ENCODE results near the gene FRS2. TPM values are rescaled to one million over a fixed set of nuclear protein-coding genes. Genes with fewer than 3 reads are reported as not detected.

FRS2 gene
- total RNA-seq, 1 donor from 2014 or later: 31.4 TPM

GRCh38 chr12:69456239-69456638 lies 13.9 kb upstream of the FRS2 start:
- Mint-ChIP-seq H3K4me1 (peaks cover 17% of the 10 kb centered on the region), H3K36me3 (ENCODE audit: low read depth) (no peaks in the 10 kb centered on the region)

GRCh38 chr12:69457433-69457832 lies 12.8 kb upstream of the FRS2 start:
- DNase-seq (ENCODE audit: low read depth, low spot score): no peak
- Mint-ChIP-seq H3K4me1 (peaks cover 17% of the 10 kb centered on the region), H3K27me3 (ENCODE audit: low read depth) (no peaks in the 10 kb centered on the region), H3K4me3 (no peak overlapping the region), H3K27ac (ENCODE audit: unreplicated experiment) (no peak overlapping the region), H3K36me3 (ENCODE audit: low read depth) (no peaks in the 10 kb centered on the region), H3K9me3 (no peaks in the 10 kb centered on the region)
- TF ChIP-seq CTCF (conservative IDR thresholded peaks at IDR 0.05): no peak

More at GRCh38 chr12:69456239-69456638, 13.9 kb upstream of the FRS2 start:
- Mint-ChIP-seq H3K9me3 (no peaks in the 10 kb centered on the region), H3K27ac (ENCODE audit: unreplicated experiment) (no peak overlapping the region), H3K27me3 (ENCODE audit: low read depth) (no peaks in the 10 kb centered on the region), H3K4me3 (no peak overlapping the region)
- no peak for TF ChIP-seq CTCF (conservative IDR thresholded peaks at IDR 0.05)
- no peak for DNase-seq (ENCODE audit: low read depth, low spot score)

GRCh38 chr12:69459477-69459876 lies 10.7 kb upstream of the FRS2 start:
- Mint-ChIP-seq H3K27ac (ENCODE audit: unreplicated experiment) (peak overlapping the region; percentile 85), H3K27me3 (ENCODE audit: low read depth) (no peaks in the 10 kb centered on the region), H3K9me3 (no peaks in the 10 kb centered on the region), H3K4me1 (peaks cover 17% of the 10 kb centered on the region), H3K36me3 (ENCODE audit: low read depth) (no peaks in the 10 kb centered on the region), H3K4me3 (no peak overlapping the region)
- DNase-seq (ENCODE audit: low read depth, low spot score): no peak
- TF ChIP-seq CTCF (conservative IDR thresholded peaks at IDR 0.05): no peak

- peaks cover 10% of the 10 kb centered on the region for H3K4me1 Mint-ChIP-seq
- TF ChIP-seq CTCF (conservative IDR thresholded peaks at IDR 0.05): no peak
- no peaks in the 10 kb centered on the region for H3K36me3 Mint-ChIP-seq (ENCODE audit: low read depth)
- H3K4me3 Mint-ChIP-seq: no peak overlapping the region
- H3K27me3 Mint-ChIP-seq (ENCODE audit: low read depth): no peaks in the 10 kb centered on the region
- DNase-seq (ENCODE audit: low read depth, low spot score): no peak
- no peaks in the 10 kb centered on the region for H3K9me3 Mint-ChIP-seq
- no peak overlapping the region for H3K27ac Mint-ChIP-seq (ENCODE audit: unreplicated experiment)
Measured at GRCh38 chr12:69464428-69464827, 5.8 kb upstream of the FRS2 start.

- TF ChIP-seq CTCF (conservative IDR thresholded peaks at IDR 0.05): no peak
- Mint-ChIP-seq H3K27me3 (ENCODE audit: low read depth) (no peaks in the 10 kb centered on the region), H3K36me3 (ENCODE audit: low read depth) (no peaks in the 10 kb centered on the region), H3K4me1 (peaks cover 19% of the 10 kb centered on the region), H3K27ac (ENCODE audit: unreplicated experiment) (no peak overlapping the region), H3K4me3 (peak overlapping the region; percentile 21), H3K9me3 (no peaks in the 10 kb centered on the region)
- no peak for DNase-seq (ENCODE audit: low read depth, low spot score)
Measured at GRCh38 chr12:69466867-69467266, 3.3 kb upstream of the FRS2 start.

GRCh38 chr12:69467366-69467765 lies 2.8 kb upstream of the FRS2 start:
- no peak for TF ChIP-seq CTCF (conservative IDR thresholded peaks at IDR 0.05)
- H3K4me1 Mint-ChIP-seq: peaks cover 24% of the 10 kb centered on the region

More at GRCh38 chr12:69467366-69467765, 2.8 kb upstream of the FRS2 start:
- H3K4me3 Mint-ChIP-seq: peak overlapping the region; percentile 21
- no peaks in the 10 kb centered on the region for H3K27me3 Mint-ChIP-seq (ENCODE audit: low read depth)
- H3K36me3 Mint-ChIP-seq (ENCODE audit: low read depth): no peaks in the 10 kb centered on the region
- no peak overlapping the region for H3K27ac Mint-ChIP-seq (ENCODE audit: unreplicated experiment)
- H3K9me3 Mint-ChIP-seq: no peaks in the 10 kb centered on the region
- no peak for DNase-seq (ENCODE audit: low read depth, low spot score)
